ENCODE measurements around the gene NEURL1B.

NEURL1B gene

GRCh38 chr5:172594431-172594830 is 46.6 kb upstream of the NEURL1B start:
- TF ChIP-seq CTCF (IDR thresholded peaks at IDR 0.05; ENCODE audit: unreplicated experiment in 3 of 3), result no peak
- Mint-ChIP-seq H3K27me3 (ENCODE audit: low read depth) (peaks cover 4% of the 10 kb centered on the region), H3K27ac (no peak overlapping the region), H3K4me1 (no peaks in the 10 kb centered on the region), H3K9me3 (no peaks in the 10 kb centered on the region), H3K4me3 (no peak overlapping the region), H3K36me3 (ENCODE audit: low read depth) (no peaks in the 10 kb centered on the region)

- peaks cover 4% of the 10 kb centered on the region for H3K27me3 Mint-ChIP-seq (ENCODE audit: low read depth)
- no peak overlapping the region for H3K4me3 Mint-ChIP-seq
Measured at GRCh38 chr5:172594867-172595466, 46.1 kb upstream of the NEURL1B start.

GRCh38 chr5:172595596-172596455 is 45.2 kb upstream of the NEURL1B start:
- Mint-ChIP-seq H3K27me3 (ENCODE audit: low read depth) (peaks cover 4% of the 10 kb centered on the region), H3K27ac (peak overlapping the region in 1 of 3 experiments; percentile 78), H3K4me1 (peaks cover 8% of the 10 kb centered on the region), H3K9me3 (no peaks in the 10 kb centered on the region), H3K36me3 (ENCODE audit: low read depth) (no peaks in the 10 kb centered on the region), H3K4me3 (no peak overlapping the region)
- no peak for TF ChIP-seq CTCF (IDR thresholded peaks at IDR 0.05; ENCODE audit: unreplicated experiment in 3 of 3)

More at GRCh38 chr5:172594867-172595466, 46.1 kb upstream of the NEURL1B start:
- peak overlapping the region in 1 of 3 experiments; percentile 78 for H3K27ac Mint-ChIP-seq
- H3K4me1 Mint-ChIP-seq, result peaks cover 1% of the 10 kb centered on the region
- H3K9me3 Mint-ChIP-seq, result no peaks in the 10 kb centered on the region
- no peaks in the 10 kb centered on the region for H3K36me3 Mint-ChIP-seq (ENCODE audit: low read depth)
- no peak for TF ChIP-seq CTCF (IDR thresholded peaks at IDR 0.05; ENCODE audit: unreplicated experiment in 3 of 3)

GRCh38 chr5:172596638-172597231 is 44.3 kb upstream of the NEURL1B start:
- peaks cover 9% of the 10 kb centered on the region for H3K4me1 Mint-ChIP-seq

GRCh38 chr5:172597755-172598155 is 43.3 kb upstream of the NEURL1B start:
- peaks cover 16% of the 10 kb centered on the region for H3K4me1 Mint-ChIP-seq
- TF ChIP-seq CTCF (IDR thresholded peaks at IDR 0.05; ENCODE audit: unreplicated experiment in 3 of 3), result no peak
- no peaks in the 10 kb centered on the region for H3K9me3 Mint-ChIP-seq
- peak overlapping the region in 2 of 3 experiments; percentile 26 to 45 for H3K27ac Mint-ChIP-seq
- H3K4me3 Mint-ChIP-seq, result no peak overlapping the region
- no peaks in the 10 kb centered on the region for H3K36me3 Mint-ChIP-seq (ENCODE audit: low read depth)
- H3K27me3 Mint-ChIP-seq (ENCODE audit: low read depth), result peaks cover 4% of the 10 kb centered on the region

More at GRCh38 chr5:172596638-172597231, 44.3 kb upstream of the NEURL1B start:
- Mint-ChIP-seq H3K27me3 (ENCODE audit: low read depth) (peaks cover 4% of the 10 kb centered on the region), H3K9me3 (no peaks in the 10 kb centered on the region), H3K4me3 (no peak overlapping the region), H3K27ac (peak overlapping the region in 1 of 3 experiments; percentile 13), H3K36me3 (ENCODE audit: low read depth) (no peaks in the 10 kb centered on the region)
- TF ChIP-seq CTCF (IDR thresholded peaks at IDR 0.05; ENCODE audit: unreplicated experiment in 3 of 3), result no peak
